Body of pancreas (tissue), 4 donors: ENCODE measurements around the gene CRABP1.

Experiments used
- CTCF ChIP-seq, 7 experiments: fragments of 450-650 bp in 4 of 7; fragments of 200-600 bp in 3 of 7; sonication (generic) in 3 of 7; IDR thresholded peaks; one replicate each; pipeline ENCODE4 v1.5.1; 2016 to 2019; ENCODE audit warnings: antibody characterized with exemption in 7 of 7
- POLR2A ChIP-seq, 3 donors: fragments of 450-650 bp; IDR thresholded peaks; one replicate each; pipeline ENCODE4 v1.6.1; 2016; ENCODE audit warnings: antibody characterized with exemption in 3 of 3, mild to moderate bottlenecking in 2 of 3

- no peak for TF ChIP-seq CTCF (IDR thresholded peaks at IDR 0.05)
- TF ChIP-seq POLR2A (IDR thresholded peaks at IDR 0.05): no peak
Measured at GRCh38 chr15:78387246-78388037, 47.3 kb downstream of the CRABP1 start.
